SK-N-SH (cell line): Measurements from ENCODE around the gene RCAN1. TPM values are rescaled to one million over a fixed set of nuclear protein-coding genes. Genes with fewer than 3 reads are reported as not detected.

Experiments used
- CTCF ChIA-PET: fragments of 300-600, 350-600 bp; formaldehyde crosslinking; extraction: SDS; loops from one replicate; lab custom pipeline; 2021; lab: Yijun Ruan, JAX
- POLR2A ChIA-PET: fragments of 350-600 bp; sonication (Branson Sonifier 250); formaldehyde crosslinking; extraction: SDS; loops from one replicate; lab custom pipeline; 2020; ENCODE audit warnings: antibody characterized with exemption, inconsistent platforms; lab: Yijun Ruan, JAX
- DNase-seq: peaks from one replicate; pipeline ENCODE4 v3.0.0; 2012
- H2AFZ ChIP-seq: fragments of 200-600 bp; sonication (generic); 2 replicates; pipeline ENCODE4 v1.8.1; 2016; ENCODE audit warnings: antibody characterized with exemption, mild to moderate bottlenecking, low read depth
- H3F3A ChIP-seq: fragments of 200-600 bp; sonication (generic); replicated peaks from 2 replicates; pipeline ENCODE3; 2016; ENCODE audit warnings: antibody characterized with exemption, mild to moderate bottlenecking; ENCODE audit not compliant: insufficient read depth
- H3K27ac ChIP-seq, 2 experiments: fragments of 200-500 bp in 1 of 2; fragments of 200-600 bp in 1 of 2; sonication (Bioruptor generic) in 1 of 2; sonication (generic), shearing (Covaris generic) in 1 of 2; 2 replicates each; pipeline versions ENCODE4 v1.5.1 to v1.6.1; 2014 to 2016; ENCODE audit warnings: low read depth in 2 of 2, inconsistent platforms in 1 of 2, low read length in 1 of 2, mild to moderate bottlenecking in 1 of 2, mixed read lengths in 1 of 2
- H3K27me3 ChIP-seq: fragments of 200-600 bp; sonication (generic), shearing (Covaris generic); 2 replicates; pipeline ENCODE4 v1.6.1; 2016; ENCODE audit warnings: mixed run types; ENCODE audit not compliant: insufficient read depth
- H3K36me3 ChIP-seq, 2 experiments: fragments of 200-500 bp in 1 of 2; fragments of 200-600 bp in 1 of 2; sonication (Bioruptor generic) in 1 of 2; sonication (generic) in 1 of 2; replicated peaks in 1 of 2; 2 replicates each; pipeline versions ENCODE3 to v1.5.1; 2014 to 2016; ENCODE audit warnings: low read length in 1 of 2, mild to moderate bottlenecking in 1 of 2; ENCODE audit not compliant: insufficient read depth in 2 of 2, control insufficient read depth in 1 of 2
- H3K4me1 ChIP-seq, 2 experiments: fragments of 200-500 bp in 1 of 2; fragments of 200-600 bp in 1 of 2; sonication (Bioruptor generic) in 1 of 2; sonication (generic), shearing (Covaris generic) in 1 of 2; 2 replicates each; pipeline versions ENCODE4 v1.5.1 to v1.6.1; 2014 to 2016; ENCODE audit warnings: low read depth in 1 of 2, low read length in 1 of 2, mixed run types in 1 of 2; ENCODE audit not compliant: insufficient read depth in 2 of 2, control insufficient read depth in 1 of 2
- H3K4me2 ChIP-seq: fragments of 200-600 bp; sonication (generic), shearing (Covaris generic); 2 replicates; pipeline ENCODE4 v1.6.1; 2017; ENCODE audit warnings: mixed run types
- H3K4me3 ChIP-seq, 2 experiments: fragments of 200-500 bp in 1 of 2; fragments of 200-600 bp in 1 of 2; sonication (Bioruptor generic) in 1 of 2; sonication (generic), shearing (Covaris generic) in 1 of 2; 2 replicates each; pipeline versions ENCODE4 v1.5.1 to v1.8.1; 2014 to 2016; ENCODE audit warnings: low read depth in 2 of 2, inconsistent platforms in 1 of 2, low read length in 1 of 2, mild to moderate bottlenecking in 1 of 2, mixed read lengths in 1 of 2, moderate library complexity in 1 of 2
- H3K79me2 ChIP-seq: fragments of 200-600 bp; sonication (generic); 2 replicates; pipeline ENCODE4 v1.8.1; 2017; ENCODE audit warnings: mild to moderate bottlenecking; ENCODE audit not compliant: insufficient read depth
- H3K9ac ChIP-seq: fragments of 200-600 bp; sonication (generic); 2 replicates; pipeline ENCODE4 v1.6.1; 2017; ENCODE audit warnings: mixed run types
- H3K9me2 ChIP-seq: fragments of 200-600 bp; sonication (generic); 2 replicates; pipeline ENCODE4 v1.6.1; 2017; ENCODE audit warnings: mixed run types
- H3K9me3 ChIP-seq: fragments of 200-600 bp; sonication (generic); 2 replicates; pipeline ENCODE4 v1.6.1; 2017; ENCODE audit warnings: mixed run types, mild to moderate bottlenecking, moderate library complexity
- H4K20me1 ChIP-seq: fragments of 200-600 bp; sonication (generic); 2 replicates; pipeline ENCODE4 v1.6.1; 2017; ENCODE audit warnings: mild to moderate bottlenecking, mixed run types; ENCODE audit not compliant: insufficient read depth
- CHD2 ChIP-seq: fragments of 150-350 bp; IDR thresholded peaks from 2 replicates; pipeline ENCODE4 v1.6.1; 2018; ENCODE audit warnings: low read length; ENCODE audit not compliant: partially characterized antibody
- CTCF ChIP-seq: fragments of 200-600 bp; sonication (generic); IDR thresholded peaks from 2 replicates; pipeline ENCODE4 v1.6.1; 2017; ENCODE audit warnings: antibody characterized with exemption, mild to moderate bottlenecking, moderate library complexity
- ELF1 ChIP-seq: IDR thresholded peaks from 2 replicates; pipeline ENCODE4 v1.4.0; 2012
- EP300 ChIP-seq, 2 experiments: IDR thresholded peaks; 2 replicates each; pipeline versions ENCODE4 v1.4.0 to v1.6.1; 2012; ENCODE audit warnings: borderline replicate concordance in 1 of 2, low read depth in 1 of 2, low read length in 1 of 2
- FOSL2 ChIP-seq: IDR thresholded peaks from 2 replicates; pipeline ENCODE4 v1.4.0; 2012; ENCODE audit warnings: low read depth, mild to moderate bottlenecking, moderate library complexity, borderline replicate concordance
- GABPA ChIP-seq: IDR thresholded peaks from 2 replicates; pipeline ENCODE4 v1.4.0; 2012; ENCODE audit warnings: low read depth, mild to moderate bottlenecking
- GATA2 ChIP-seq: sonication (generic); formaldehyde crosslinking; IDR thresholded peaks from 2 replicates; pipeline ENCODE4 v1.5.0; 2020; ENCODE audit warnings: mild to moderate bottlenecking, missing genetic modification reagents
- JUND ChIP-seq: IDR thresholded peaks from 2 replicates; pipeline ENCODE4 v1.4.0; 2012
- MEF2A ChIP-seq: IDR thresholded peaks from 2 replicates; pipeline ENCODE4 v1.4.0; 2012; ENCODE audit warnings: low read depth, borderline replicate concordance
- MXI1 ChIP-seq: IDR thresholded peaks from 2 replicates; pipeline ENCODE4 v1.6.1; 2012; ENCODE audit warnings: mild to moderate bottlenecking, low read depth, low read length, improper control_type of control experiment
- NRF1 ChIP-seq: IDR thresholded peaks from 2 replicates; pipeline ENCODE4 v1.6.1; 2012; ENCODE audit warnings: low read depth, mild to moderate bottlenecking, low read length
- PBX3 ChIP-seq: IDR thresholded peaks from 2 replicates; pipeline ENCODE4; 2012
- RAD21 ChIP-seq: IDR thresholded peaks from 2 replicates; pipeline ENCODE4 v1.6.1; 2012; ENCODE audit warnings: mild to moderate bottlenecking, low read length
- RCOR1 ChIP-seq: fragments of 150-350 bp; IDR thresholded peaks from 2 replicates; pipeline ENCODE4 v1.6.1; 2017; ENCODE audit warnings: antibody characterized with exemption, low read length
- REST ChIP-seq: IDR thresholded peaks from 2 replicates; pipeline ENCODE4 v1.6.1; 2012; ENCODE audit warnings: mild to moderate bottlenecking, low read depth, low read length, moderate library complexity
- RFX5 ChIP-seq: IDR thresholded peaks from 2 replicates; pipeline ENCODE4 v1.6.1; 2012; ENCODE audit warnings: mild to moderate bottlenecking, improper control_type of control experiment, low read length
- SIN3A ChIP-seq: IDR thresholded peaks from 2 replicates; pipeline ENCODE4 v1.6.1; 2012; ENCODE audit warnings: low read depth, mild to moderate bottlenecking, low read length, moderate library complexity, borderline replicate concordance
- SMC3 ChIP-seq: IDR thresholded peaks from 2 replicates; pipeline ENCODE4 v1.6.1; 2012; ENCODE audit warnings: low read depth, low read length, improper control_type of control experiment
- TAF1 ChIP-seq: IDR thresholded peaks from 2 replicates; pipeline ENCODE4 v1.6.1; 2012; ENCODE audit warnings: low read depth, mild to moderate bottlenecking, low read length, moderate library complexity, borderline replicate concordance
- WGBS: methylation state at CpG from one replicate; pipeline ENCODE4 v1.1.6; 2017; ENCODE audit warnings: low lambda C conversion rate; 5-methylcytosine and 5-hydroxymethylcytosine counted together
- polyA plus RNA-seq, 3 experiments: library from polyadenylated mRNA; depleted of rRNA; stranded (reverse); fragments of >200 nt; gene quantifications; 2 replicates each; pipeline ENCODE4 v1.2.3, GENCODE V29; 2012

RCAN1 gene
- polyA plus RNA-seq, 1 of the 3 experiments (the other 2 are of a cell fraction), result 16.7 TPM

GRCh38 chr21:34611528-34611927 is 3.4 kb downstream of the RCAN1 start:
- no peak overlapping the region for H2AFZ ChIP-seq
- H3K36me3 ChIP-seq, result no peaks in the 10 kb centered on the region
- peaks cover 2% of the 10 kb centered on the region for H3F3A ChIP-seq
- POLR2A ChIA-PET, result no interaction called here
- H3K9ac ChIP-seq, result no peak overlapping the region
- no peak overlapping the region for H3K4me2 ChIP-seq
- TF ChIP-seq MXI1, result no peak
- TF ChIP-seq RCOR1, result no peak
- no peak for TF ChIP-seq CTCF
- TF ChIP-seq SMC3, result no peak
- no peak for TF ChIP-seq TAF1
- no peak for TF ChIP-seq MEF2A
- no peak for TF ChIP-seq REST
- TF ChIP-seq JUND, result no peak
- TF ChIP-seq FOSL2, result no peak
- TF ChIP-seq NRF1, result no peak
- no peak for TF ChIP-seq SIN3A
- TF ChIP-seq RAD21, result no peak
- TF ChIP-seq GATA2 (CRISPR knock-in tag), result no peak
- no peak for TF ChIP-seq CHD2
- TF ChIP-seq RFX5, result no peak
- TF ChIP-seq GABPA, result no peak
- TF ChIP-seq EP300 (IDR thresholded peaks at IDR 0.05; ENCODE audit: borderline replicate concordance in 1 of 2, low read depth in 1 of 2, low read length in 1 of 2), result no peak
- TF ChIP-seq ELF1, result no peak
- no peak for TF ChIP-seq PBX3
- DNase-seq, result no peak
- no peaks in the 10 kb centered on the region for H3K27me3 ChIP-seq
- 94% methylated on average over 3 of the region's 3 CpGs for WGBS
- no peaks in the 10 kb centered on the region for H4K20me1 ChIP-seq
- no peaks in the 10 kb centered on the region for H3K9me3 ChIP-seq
- no peaks in the 10 kb centered on the region for H3K9me2 ChIP-seq
- peaks cover 0 to 6% of the 10 kb centered on the region in 2 experiments; a peak in 2 of 4 replicates for H3K4me1 ChIP-seq
- H3K79me2 ChIP-seq, result no peaks in the 10 kb centered on the region
- CTCF ChIA-PET, result interaction anchor here (1.1 to 6.6 kb wide), 6 partner anchors 7 to 249 kb away, joined by 3 to 61 read pairs (median 5); no protein-coding TSS in a partner anchor
- no peak overlapping the region for H3K27ac ChIP-seq
- no peak overlapping the region for H3K4me3 ChIP-seq
